RWPE1 (cell line): ENCODE results near the gene PCDHA10.

Source experiments
- CTCF ChIA-PET: fragments of 350-600 bp; sonication (Branson Sonifier 250); formaldehyde crosslinking; extraction: SDS; loops from one replicate; lab custom pipeline; 2021; lab: Yijun Ruan, JAX
- POLR2A ChIA-PET: fragments of 400-600 bp; formaldehyde crosslinking; extraction: SDS; loops from one replicate; lab custom pipeline; 2020; ENCODE audit warnings: antibody characterized with exemption; ENCODE audit not compliant: low non-redundant PET; lab: Yijun Ruan, JAX
- DNase-seq: peaks from one replicate; pipeline ENCODE4 v3.0.0; 2012; ENCODE audit warnings: low spot score
- H3K27ac ChIP-seq: fragments of 450-650 bp; 2 replicates; pipeline ENCODE4 v1.5.1; 2017
- CTCF ChIP-seq: fragments of 450-650 bp; conservative IDR thresholded peaks from 2 replicates; pipeline ENCODE4 v1.5.1; 2017; ENCODE audit warnings: low read depth, mild to moderate bottlenecking

Gene PCDHA10

GRCh38 chr5:140857177-140857986 is 1.7 kb downstream of the PCDHA10 start:
- ChIA-PET POLR2A (no interaction called here), CTCF (no interaction called here)
- TF ChIP-seq CTCF, result no peak
- H3K27ac ChIP-seq, result no peak overlapping the region
- no peak for DNase-seq

GRCh38 chr5:140857987-140858240 is 2.2 kb downstream of the PCDHA10 start:
- no peak overlapping the region for H3K27ac ChIP-seq
- ChIA-PET CTCF (no interaction called here), POLR2A (no interaction called here)
- no peak for TF ChIP-seq CTCF
- no peak for DNase-seq

- H3K27ac ChIP-seq, result no peak overlapping the region
- ChIA-PET CTCF (interaction anchor here (2.5 to 7.2 kb wide), 2 partner anchors 22 to 178 kb away, joined by 10 to 123 read pairs; partner anchors contain the start of gene PCDHA8), POLR2A (no interaction called here)
- TF ChIP-seq CTCF, result no peak
- DNase-seq, result no peak
These were observed 7.0 kb downstream of the PCDHA10 start for GRCh38 chr5:140862441-140863295.

- DNase-seq, result peak; percentile 40
- TF ChIP-seq CTCF, result peak; percentile 56
- CTCF ChIA-PET, result interaction anchor here (0.6 to 2.6 kb wide), 18 partner anchors 10 to 1586 kb away, joined by 3 to 27 read pairs (median 4); partner anchors contain the start of genes PCDHA13, PCDHA8 and PCDHAC1
- H3K27ac ChIP-seq, result no peak within 1 kb of the TSS
- POLR2A ChIA-PET, result interaction anchor here (0.7 kb wide), 1 partner anchor 171 kb away, joined by 3 read pairs; no protein-coding TSS in a partner anchor
These were observed 13.2 kb downstream of the PCDHA10 start, which contains the start of gene PCDHA11 for GRCh38 chr5:140868721-140869554. PCDHA11 (plus strand) TSS chr5:140868957; CDS start chr5:140869104, 147 bp downstream.

- ChIA-PET CTCF (interaction anchor here (0.6 to 2.6 kb wide), 13 partner anchors 10 to 1585 kb away, joined by 3 to 27 read pairs (median 4); partner anchors contain the start of genes PCDHA13, PCDHA8 and PCDHAC1), POLR2A (no interaction called here)
- DNase-seq, result no peak
- no peak overlapping the region for H3K27ac ChIP-seq
- peak; percentile 25; the same call in 1 of the 2 replicates for TF ChIP-seq CTCF
These were observed 13.8 kb downstream of the PCDHA10 start for GRCh38 chr5:140869555-140869886.
